Neural progenitor cell (in vitro differentiated cells): ENCODE measurements around the gene HLA-F.

ENCODE experiments used
- CTCF ChIP-seq: fragments of 200-600 bp; sonication (generic); IDR thresholded peaks from 2 replicates; pipeline ENCODE4 v1.5.1; 2017; ENCODE audit warnings: antibody characterized with exemption, mild to moderate bottlenecking
- EZH2 ChIP-seq: fragments of 200-600 bp; sonication (generic); IDR thresholded peaks from 2 replicates; pipeline ENCODE4 v1.6.1; 2017; ENCODE audit warnings: antibody characterized with exemption, mild to moderate bottlenecking, moderate library complexity

- TF ChIP-seq CTCF (no peak), EZH2 (no peak)
These were observed 5.1 kb downstream of the HLA-F start for GRCh38 chr6:29728173-29728874.
